Measurements from ENCODE around the gene FBXO21.

DNA sequence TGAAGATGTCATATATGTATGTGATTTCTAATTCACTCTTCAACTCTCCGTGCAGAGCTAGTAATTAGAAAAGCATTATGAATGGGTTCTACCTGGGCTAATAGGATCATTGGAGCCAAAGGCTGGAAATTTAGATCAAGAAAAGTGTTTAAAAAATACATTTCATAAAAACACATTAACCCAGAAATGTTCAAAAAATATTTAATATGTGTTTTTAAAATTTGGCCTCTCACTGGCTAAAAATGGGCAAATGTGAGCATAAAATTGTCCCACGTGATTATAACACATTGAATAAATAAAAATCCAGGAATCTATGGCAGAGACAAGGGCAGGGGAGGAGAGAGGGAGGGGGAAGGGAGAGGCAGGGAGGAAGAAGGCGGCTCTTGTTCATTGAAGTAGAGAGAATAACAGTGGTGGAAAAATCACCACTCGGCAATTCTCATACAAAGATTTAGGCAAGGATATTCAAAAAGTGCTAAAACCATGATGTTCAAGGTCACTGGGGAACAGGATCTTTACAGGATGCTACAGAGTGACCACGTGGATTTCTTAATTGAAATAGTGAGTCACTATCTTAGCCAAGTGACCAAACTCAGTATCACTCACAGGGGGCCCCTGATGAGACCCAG is 38.8 kb downstream of the FBXO21 start:
- TF ChIP-seq, protein P1, sequence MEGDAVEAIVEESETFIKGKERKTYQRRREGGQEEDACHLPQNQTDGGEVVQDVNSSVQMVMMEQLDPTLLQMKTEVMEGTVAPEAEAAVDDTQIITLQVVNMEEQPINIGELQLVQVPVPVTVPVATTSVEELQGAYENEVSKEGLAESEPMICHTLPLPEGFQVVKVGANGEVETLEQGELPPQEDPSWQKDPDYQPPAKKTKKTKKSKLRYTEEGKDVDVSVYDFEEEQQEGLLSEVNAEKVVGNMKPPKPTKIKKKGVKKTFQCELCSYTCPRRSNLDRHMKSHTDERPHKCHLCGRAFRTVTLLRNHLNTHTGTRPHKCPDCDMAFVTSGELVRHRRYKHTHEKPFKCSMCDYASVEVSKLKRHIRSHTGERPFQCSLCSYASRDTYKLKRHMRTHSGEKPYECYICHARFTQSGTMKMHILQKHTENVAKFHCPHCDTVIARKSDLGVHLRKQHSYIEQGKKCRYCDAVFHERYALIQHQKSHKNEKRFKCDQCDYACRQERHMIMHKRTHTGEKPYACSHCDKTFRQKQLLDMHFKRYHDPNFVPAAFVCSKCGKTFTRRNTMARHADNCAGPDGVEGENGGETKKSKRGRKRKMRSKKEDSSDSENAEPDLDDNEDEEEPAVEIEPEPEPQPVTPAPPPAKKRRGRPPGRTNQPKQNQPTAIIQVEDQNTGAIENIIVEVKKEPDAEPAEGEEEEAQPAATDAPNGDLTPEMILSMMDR (IDR thresholded peaks at IDR 0.05; ENCODE audit: low read length), result no peak
- TF ChIP-seq EZH2 (IDR thresholded peaks at IDR 0.05; ENCODE audit: borderline replicate concordance, low read length), result no peak
